Astrocyte (in vitro differentiated cells and primary cell): Measurements from ENCODE around the gene CAPN9. TPM values are rescaled to one million over a fixed set of nuclear protein-coding genes. Genes with fewer than 3 reads are reported as not detected.

ENCODE experiments used
- DNase-seq: peaks from one replicate; pipeline ENCODE4 v3.0.0-alpha.2; 2010; ENCODE audit warnings: low read depth
- FAIRE-seq: peaks from 2 replicates; lab custom pipeline; 2011; peaks lifted over from hg19 to GRCh38; lab: Jason Lieb, UNC
- H2AFZ ChIP-seq: 2 replicates; pipeline ENCODE4 v1.6.0; 2012; ENCODE audit warnings: low read depth, low read length, inconsistent platforms
- H3K27ac ChIP-seq: 2 replicates; pipeline ENCODE4 v1.5.1; 2011; ENCODE audit warnings: low read depth, low read length, inconsistent platforms
- H3K27me3 ChIP-seq: 2 replicates; pipeline ENCODE4 v1.6.0; 2011; ENCODE audit warnings: low read length, inconsistent platforms; ENCODE audit not compliant: insufficient read depth
- H3K36me3 ChIP-seq: 2 replicates; pipeline ENCODE4 v1.5.1; 2011; ENCODE audit warnings: low read length, inconsistent platforms; ENCODE audit not compliant: insufficient read depth
- H3K4me1 ChIP-seq: 2 replicates; pipeline ENCODE4 v1.5.1; 2011; ENCODE audit warnings: low read length, inconsistent platforms; ENCODE audit not compliant: insufficient read depth
- H3K4me2 ChIP-seq: 2 replicates; pipeline ENCODE4 v1.6.0; 2012; ENCODE audit warnings: low read length, inconsistent platforms
- H3K4me3 ChIP-seq: 2 replicates; pipeline ENCODE4 v1.5.1; 2011; ENCODE audit warnings: low read depth, mild to moderate bottlenecking, low read length, inconsistent platforms; ENCODE audit not compliant: insufficient read depth
- H3K79me2 ChIP-seq: 2 replicates; pipeline ENCODE4 v1.6.0; 2012; ENCODE audit warnings: mild to moderate bottlenecking, low read length, inconsistent platforms; ENCODE audit not compliant: insufficient read depth
- H3K9ac ChIP-seq: 2 replicates; pipeline ENCODE4 v1.6.0; 2012; ENCODE audit warnings: mild to moderate bottlenecking, low read length, inconsistent platforms
- H3K9me3 ChIP-seq: 2 replicates; pipeline ENCODE4 v1.5.1; 2012; ENCODE audit warnings: low read depth, mild to moderate bottlenecking, low read length, inconsistent platforms; ENCODE audit not compliant: insufficient read depth
- H4K20me1 ChIP-seq: 2 replicates; pipeline ENCODE4 v1.6.0; 2012; ENCODE audit warnings: low read length, inconsistent platforms; ENCODE audit not compliant: insufficient read depth
- H3K27ac Mint-ChIP-seq: one replicate; pipeline ENCODE4 v1.8.0; 2021; ENCODE audit warnings: mild to moderate bottlenecking, mixed read lengths; ENCODE audit not compliant: unreplicated experiment
- H3K27me3 Mint-ChIP-seq: one replicate; pipeline ENCODE4 v1.8.0; 2021; ENCODE audit warnings: low read depth, mixed read lengths; ENCODE audit not compliant: unreplicated experiment
- H3K36me3 Mint-ChIP-seq: one replicate; pipeline ENCODE4 v1.8.0; 2021; ENCODE audit warnings: low read depth, mixed read lengths; ENCODE audit not compliant: unreplicated experiment
- H3K4me1 Mint-ChIP-seq: one replicate; pipeline ENCODE4 v1.8.0; 2021; ENCODE audit warnings: low read depth, mixed read lengths; ENCODE audit not compliant: unreplicated experiment
- H3K4me3 Mint-ChIP-seq: one replicate; pipeline ENCODE4 v1.8.0; 2021; ENCODE audit warnings: mild to moderate bottlenecking, moderate library complexity, mixed read lengths; ENCODE audit not compliant: unreplicated experiment
- H3K9me3 Mint-ChIP-seq: one replicate; pipeline ENCODE4 v1.8.0; 2021; ENCODE audit warnings: mild to moderate bottlenecking, mixed read lengths; ENCODE audit not compliant: unreplicated experiment
- EZH2 ChIP-seq: IDR thresholded peaks from 2 replicates; pipeline ENCODE4 v1.6.1; 2012; ENCODE audit warnings: mild to moderate bottlenecking, low read length, inconsistent platforms; ENCODE audit not compliant: insufficient read depth
- total RNA-seq: library from RNA; stranded (reverse); gene quantifications from 2 replicates; pipeline ENCODE4 v1.2.1, GENCODE V29; 2021
- TF ChIP-seq, protein P1 (sequence below): IDR thresholded peaks from 2 replicates; pipeline ENCODE4 v1.5.1; 2011; ENCODE audit warnings: low read depth, mild to moderate bottlenecking, inconsistent platforms, low read length, moderate library complexity; ENCODE audit not compliant: insufficient read depth

Gene CAPN9
- total RNA-seq, 1 donor from 2014 or later = not detected

GRCh38 chr1:230725256-230726012, 21.8 kb upstream of the CAPN9 start:
- Histone ChIP-seq H4K20me1 (no peaks in the 10 kb centered on the region), H3K4me3 (no peak overlapping the region), H2AFZ (no peak overlapping the region), H3K27me3 (peaks cover 6% of the 10 kb centered on the region), H3K9ac (no peak overlapping the region), H3K36me3 (no peaks in the 10 kb centered on the region), H3K79me2 (no peaks in the 10 kb centered on the region), H3K27ac (no peak overlapping the region), H3K9me3 (peaks cover 2% of the 10 kb centered on the region), H3K4me1 (no peaks in the 10 kb centered on the region), H3K4me2 (no peak overlapping the region)
- Mint-ChIP-seq H3K9me3 (peaks cover 12% of the 10 kb centered on the region), H3K4me3 (no peak overlapping the region), H3K27ac (no peak overlapping the region), H3K36me3 (peaks cover 2% of the 10 kb centered on the region), H3K4me1 (no peaks in the 10 kb centered on the region), H3K27me3 (peaks cover 18% of the 10 kb centered on the region)
- DNase-seq (no peak), FAIRE-seq (no peak)
- no peak for TF ChIP-seq EZH2

DNA sequence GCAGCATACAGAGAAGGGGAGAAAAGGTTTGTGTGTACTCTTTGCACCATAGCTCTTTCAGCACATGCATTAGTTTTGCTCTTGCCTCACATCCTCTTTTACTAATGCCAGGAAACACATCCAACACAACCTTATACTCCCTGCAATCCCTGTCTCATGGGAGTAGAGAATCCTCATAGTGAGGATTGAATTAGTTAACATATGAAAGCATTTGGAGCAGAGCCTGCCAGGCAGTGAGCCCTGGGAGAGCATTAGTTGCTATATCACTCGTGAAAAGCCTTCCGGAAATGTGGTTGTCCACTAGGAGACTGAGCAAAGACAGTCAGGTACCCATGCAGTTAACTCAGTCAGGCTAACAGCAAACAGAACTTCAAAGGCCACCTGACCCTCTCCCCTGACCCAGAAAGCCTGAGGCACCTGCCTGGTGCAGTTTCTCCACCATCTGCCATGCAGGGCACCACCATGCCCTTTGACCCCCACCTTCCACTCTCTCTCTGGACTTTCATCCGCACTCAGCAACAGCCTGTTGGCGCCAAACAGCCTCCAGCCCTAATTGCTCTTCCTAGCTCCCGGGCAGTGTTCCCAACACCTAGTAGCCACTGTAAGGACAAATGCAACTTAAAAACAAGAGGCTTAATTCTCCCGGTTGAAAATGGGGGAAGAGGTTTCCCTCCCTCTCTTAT, 18.3 kb upstream of the CAPN9 start:
- Mint-ChIP-seq H3K36me3 (peaks cover 3% of the 10 kb centered on the region), H3K27ac (no peak overlapping the region), H3K4me1 (no peaks in the 10 kb centered on the region), H3K27me3 (peaks cover 21% of the 10 kb centered on the region), H3K9me3 (peaks cover 2% of the 10 kb centered on the region), H3K4me3 (no peak overlapping the region)
- H3K4me3 ChIP-seq = no peak overlapping the region
- FAIRE-seq (no peak), DNase-seq (no peak)
- H3K4me2 ChIP-seq = no peak overlapping the region
- no peaks in the 10 kb centered on the region for H3K79me2 ChIP-seq
- no peaks in the 10 kb centered on the region for H3K4me1 ChIP-seq
- no peak for TF ChIP-seq EZH2
- TF ChIP-seq, protein P1, sequence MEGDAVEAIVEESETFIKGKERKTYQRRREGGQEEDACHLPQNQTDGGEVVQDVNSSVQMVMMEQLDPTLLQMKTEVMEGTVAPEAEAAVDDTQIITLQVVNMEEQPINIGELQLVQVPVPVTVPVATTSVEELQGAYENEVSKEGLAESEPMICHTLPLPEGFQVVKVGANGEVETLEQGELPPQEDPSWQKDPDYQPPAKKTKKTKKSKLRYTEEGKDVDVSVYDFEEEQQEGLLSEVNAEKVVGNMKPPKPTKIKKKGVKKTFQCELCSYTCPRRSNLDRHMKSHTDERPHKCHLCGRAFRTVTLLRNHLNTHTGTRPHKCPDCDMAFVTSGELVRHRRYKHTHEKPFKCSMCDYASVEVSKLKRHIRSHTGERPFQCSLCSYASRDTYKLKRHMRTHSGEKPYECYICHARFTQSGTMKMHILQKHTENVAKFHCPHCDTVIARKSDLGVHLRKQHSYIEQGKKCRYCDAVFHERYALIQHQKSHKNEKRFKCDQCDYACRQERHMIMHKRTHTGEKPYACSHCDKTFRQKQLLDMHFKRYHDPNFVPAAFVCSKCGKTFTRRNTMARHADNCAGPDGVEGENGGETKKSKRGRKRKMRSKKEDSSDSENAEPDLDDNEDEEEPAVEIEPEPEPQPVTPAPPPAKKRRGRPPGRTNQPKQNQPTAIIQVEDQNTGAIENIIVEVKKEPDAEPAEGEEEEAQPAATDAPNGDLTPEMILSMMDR = no peak
- H3K36me3 ChIP-seq = no peaks in the 10 kb centered on the region
- no peaks in the 10 kb centered on the region for H3K9me3 ChIP-seq
- peaks cover 6% of the 10 kb centered on the region for H3K27me3 ChIP-seq
- H3K27ac ChIP-seq = no peak overlapping the region
- no peak overlapping the region for H3K9ac ChIP-seq
- H4K20me1 ChIP-seq = no peaks in the 10 kb centered on the region
- no peak overlapping the region for H2AFZ ChIP-seq

- Histone ChIP-seq H3K4me2 (no peak overlapping the region), H3K27me3 (peaks cover 6% of the 10 kb centered on the region), H4K20me1 (no peaks in the 10 kb centered on the region), H3K79me2 (no peaks in the 10 kb centered on the region), H3K4me3 (no peak overlapping the region), H3K36me3 (no peaks in the 10 kb centered on the region), H3K27ac (no peak overlapping the region), H3K4me1 (no peaks in the 10 kb centered on the region), H3K9me3 (no peaks in the 10 kb centered on the region), H3K9ac (no peak overlapping the region), H2AFZ (no peak overlapping the region)
- FAIRE-seq (no peak), DNase-seq (no peak)
- Mint-ChIP-seq H3K36me3 (peaks cover 3% of the 10 kb centered on the region), H3K4me1 (no peaks in the 10 kb centered on the region), H3K27ac (no peak overlapping the region), H3K9me3 (peaks cover 2% of the 10 kb centered on the region), H3K27me3 (peaks cover 21% of the 10 kb centered on the region), H3K4me3 (no peak overlapping the region)
- TF ChIP-seq, protein P1 = no peak
- TF ChIP-seq EZH2 = no peak
Observed at GRCh38 chr1:230730977-230731376, 16.2 kb upstream of the CAPN9 start.
